Left lung (tissue), 14 donors: ENCODE results near the gene PROX2. TPM values are rescaled to one million over a fixed set of nuclear protein-coding genes. Genes with fewer than 3 reads are reported as not detected.

Source experiments
- ATAC-seq: fragments of 200-7000 bp; cut with Tn5 transposase; one replicate; pipeline ENCODE4 v1.9.1; 2020; ENCODE audit warnings: moderate library complexity
- DNase-seq, 4 donors: peaks; one replicate each; pipeline ENCODE4 v3.0.0-alpha.2; 2013 to 2020
- H3K27ac ChIP-seq, 2 donors: fragments of 200-600 bp; sonication (generic) in 1 of 2; one replicate each; pipeline versions ENCODE4 v1.5.0 to v1.8.0; 2020 to 2021
- H3K27me3 ChIP-seq, 2 donors: fragments of 200-600 bp; sonication (generic) in 1 of 2; one replicate each; pipeline versions ENCODE4 v1.5.0 to v1.8.0; 2020 to 2021
- H3K36me3 ChIP-seq, 2 donors: fragments of 200-600 bp; sonication (generic) in 1 of 2; one replicate each; pipeline versions ENCODE4 v1.5.0 to v1.8.0; 2020 to 2021
- H3K4me1 ChIP-seq, 2 donors: fragments of 200-600 bp; one replicate each; pipeline ENCODE4 v1.8.0; 2021
- H3K4me3 ChIP-seq, 2 donors: fragments of 200-600 bp; sonication (generic) in 1 of 2; one replicate each; pipeline versions ENCODE4 v1.5.0 to v1.8.0; 2020 to 2021; ENCODE audit warnings: mild to moderate bottlenecking in 1 of 2
- H3K9me3 ChIP-seq, 2 donors: fragments of 200-600 bp; sonication (generic) in 1 of 2; one replicate each; pipeline versions ENCODE4 v1.5.0 to v1.8.0; 2020 to 2021
- CTCF ChIP-seq, 2 donors: fragments of 200-600 bp; sonication (generic) in 1 of 2; IDR thresholded peaks; one replicate each; pipeline versions ENCODE4 v1.5.0 to v1.8.0; 2021; ENCODE audit warnings: antibody characterized with exemption in 2 of 2
- intact Hi-C, 2 donors: fragments of 100-400 bp; cut with DNase I; formaldehyde crosslinking; loops; one replicate each; pipeline versions ENCODE4 v1.11.2 to v1.14.2; 2022
- long read RNA-seq, 12 donors: library from polyadenylated mRNA in 2 of 12; unstranded in 2 of 12; transcript quantifications; one replicate each; pipeline ENCODE4 v2.0.0 and lab custom pipeline, GENCODE V29; 2019 to 2026
- polyA plus RNA-seq, 6 donors: library from polyadenylated mRNA; unstranded; fragments of 120-200 nt; gene quantifications; one replicate each; pipeline ENCODE4 v1.2.1, GENCODE V29; 2013; ENCODE audit not compliant: insufficient read length in 6 of 6
- total RNA-seq, 2 donors: library from RNA; stranded (reverse); fragmentation: NEBNext Ultra II Directional; extraction: Animal tissue kit (Norgen Biotek cat#: 25700); gene quantifications; one replicate each; pipeline ENCODE4 v1.2.1, GENCODE V29; 2021
- donor health status: DM: no; HTN: yes; CAD: no.
- donor health status: DM: no; HTN: no; CAD: no.

Gene PROX2, protein sequence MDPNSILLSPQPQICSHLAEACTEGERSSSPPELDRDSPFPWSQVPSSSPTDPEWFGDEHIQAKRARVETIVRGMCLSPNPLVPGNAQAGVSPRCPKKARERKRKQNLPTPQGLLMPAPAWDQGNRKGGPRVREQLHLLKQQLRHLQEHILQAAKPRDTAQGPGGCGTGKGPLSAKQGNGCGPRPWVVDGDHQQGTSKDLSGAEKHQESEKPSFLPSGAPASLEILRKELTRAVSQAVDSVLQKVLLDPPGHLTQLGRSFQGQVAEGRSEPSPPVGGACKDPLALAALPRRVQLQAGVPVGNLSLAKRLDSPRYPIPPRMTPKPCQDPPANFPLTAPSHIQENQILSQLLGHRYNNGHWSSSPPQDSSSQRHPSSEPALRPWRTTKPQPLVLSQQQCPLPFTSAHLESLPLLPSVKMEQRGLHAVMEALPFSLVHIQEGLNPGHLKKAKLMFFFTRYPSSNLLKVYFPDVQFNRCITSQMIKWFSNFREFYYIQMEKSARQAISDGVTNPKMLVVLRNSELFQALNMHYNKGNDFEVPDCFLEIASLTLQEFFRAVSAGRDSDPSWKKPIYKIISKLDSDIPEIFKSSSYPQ
- total RNA-seq = under 1 TPM in 1 of 2 donors, not detected in 1; 0.08 TPM
- 1 to 10 TPM; 2.0 to 3.8 (median 3.1) TPM for polyA plus RNA-seq
- long read RNA-seq, donor 1 = 0 reads
- long read RNA-seq, donor 2 = 0 reads
- long read RNA-seq, donor 3 = 0 reads
- long read RNA-seq, donor 4 = 0 reads
- long read RNA-seq, donor 5 = 0 reads
- long read RNA-seq, donor 6 = 0 reads
- long read RNA-seq, donor 7 = 0 reads
- long read RNA-seq, donor 8 = 0 reads
- long read RNA-seq, donor 9 = 0 reads
- long read RNA-seq, donor 10 = 0 reads
- long read RNA-seq, donor 11 = 0 reads
- long read RNA-seq, donor 12 = 0 reads

- no peak for TF ChIP-seq CTCF (IDR thresholded peaks at IDR 0.05)
- Histone ChIP-seq H3K27me3 (no peaks in the 10 kb centered on the region), H3K36me3 (no peaks in the 10 kb centered on the region), H3K4me1 (peaks cover 0 to 12% of the 10 kb centered on the region in 2 donors), H3K9me3 (no peaks in the 10 kb centered on the region), H3K27ac (no peak within 1 kb of the TSS), H3K4me3 (no peak within 1 kb of the TSS)
- intact Hi-C loops = no loop called here
- ATAC-seq (no peak), DNase-seq (no peak)
Observed at GRCh38 chr14:74875941-74876913, at the start of gene PROX2. TSS of gene PROX2 (minus strand) at chr14:74876145. CDS start at chr14:74863834, 12,311 bp downstream.

DNA sequence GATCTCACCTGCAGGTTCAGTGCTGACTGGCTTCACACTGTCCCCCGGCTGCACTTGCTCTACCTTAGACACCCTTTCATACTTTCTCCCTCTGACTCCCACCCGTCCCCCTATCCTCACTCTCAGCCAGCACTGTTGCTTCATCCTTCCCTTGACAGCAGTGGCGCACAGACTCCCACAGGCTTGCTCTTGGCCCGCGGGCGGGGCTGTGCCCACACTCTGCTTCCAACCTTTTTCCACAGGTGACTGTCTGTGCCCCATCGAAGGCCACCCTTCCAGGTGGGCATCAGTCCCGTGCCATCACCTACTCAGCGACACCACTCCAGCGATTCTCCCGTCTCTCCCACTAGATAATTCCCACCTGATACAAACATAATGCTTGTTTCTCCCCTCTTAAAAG is 48.1 kb upstream of the PROX2 start:
- Histone ChIP-seq H3K27me3 (peaks cover 0 to 17% of the 10 kb centered on the region in 2 donors), H3K4me3 (no peak overlapping the region), H3K36me3 (no peaks in the 10 kb centered on the region), H3K9me3 (no peaks in the 10 kb centered on the region), H3K27ac (no peak overlapping the region), H3K4me1 (peaks cover 0 to 13% of the 10 kb centered on the region in 2 donors)
- intact Hi-C loops = no loop called here
- ATAC-seq (no peak), DNase-seq (peak in 1 of 4 donors; percentile 46)
- no peak for TF ChIP-seq CTCF (IDR thresholded peaks at IDR 0.05)

GRCh38 chr14:74922752-74923401 is 46.9 kb upstream of the PROX2 start, which contains the start of gene RPS6KL1:
TSS of gene RPS6KL1 (minus strand) at chr14:74923260. CDS start at chr14:74921541, 1,719 bp downstream.
- Histone ChIP-seq H3K27ac (no peak within 1 kb of the TSS), H3K4me1 (peaks cover under 1 to 13% of the 10 kb centered on the region in 2 donors), H3K9me3 (no peaks in the 10 kb centered on the region), H3K27me3 (peaks cover 0 to 17% of the 10 kb centered on the region in 2 donors), H3K36me3 (no peaks in the 10 kb centered on the region), H3K4me3 (peak within 1 kb of the TSS; percentile 34 to 53)
- no peak for TF ChIP-seq CTCF (IDR thresholded peaks at IDR 0.05)
- ATAC-seq = peak; percentile 97
- DNase-seq = peak in 3 of 4 donors; percentile 75 to 91 (median 75)
- intact Hi-C loops = no loop called here

DNA sequence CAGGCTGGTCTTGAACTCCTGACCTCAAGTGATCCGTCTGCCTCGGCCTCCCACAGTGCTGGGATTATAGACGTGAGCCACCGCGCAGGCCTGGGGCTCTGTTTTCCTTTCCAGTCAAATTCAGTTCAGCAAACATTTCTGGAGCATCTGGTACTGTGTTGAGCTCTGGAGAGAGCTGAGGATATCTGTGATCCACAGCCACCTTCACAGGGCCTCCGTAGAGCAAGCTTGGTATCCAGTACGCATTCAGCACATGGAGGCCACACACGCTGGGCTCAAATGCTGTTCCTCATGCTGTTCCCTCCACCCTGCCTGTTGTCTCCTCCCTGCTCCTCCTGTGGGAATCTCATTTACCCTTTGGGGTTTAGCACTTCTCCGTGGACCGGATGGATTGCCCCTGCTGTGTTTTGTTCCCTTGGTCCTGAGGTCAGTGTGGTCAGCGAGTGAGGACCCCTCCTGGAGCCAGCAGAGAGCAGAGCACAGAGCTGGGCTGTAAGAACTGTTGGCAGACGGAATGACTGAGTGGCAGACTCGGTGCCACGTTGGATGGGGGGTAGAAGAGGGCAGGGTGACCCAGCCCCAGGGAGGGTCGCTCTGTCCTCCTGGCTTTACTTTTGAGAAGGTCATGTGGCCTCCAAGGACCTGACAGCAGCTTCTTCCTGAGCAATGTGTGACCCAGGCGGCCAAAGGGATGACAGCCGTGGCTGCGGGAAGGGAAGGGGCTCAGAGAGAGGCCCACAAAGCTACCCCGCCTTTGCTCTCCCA is 46.2 kb upstream of the PROX2 start:
- TF ChIP-seq CTCF (IDR thresholded peaks at IDR 0.05) = no peak
- no peaks in the 10 kb centered on the region for H3K36me3 ChIP-seq
- H3K27me3 ChIP-seq = peaks cover 0 to 17% of the 10 kb centered on the region in 2 donors
- H3K4me3 ChIP-seq = peak overlapping the region in 1 of 2 donors; percentile 53
- H3K4me1 ChIP-seq = peaks cover 5 to 13% of the 10 kb centered on the region in 2 donors
- H3K27ac ChIP-seq = no peak overlapping the region
- ATAC-seq (no peak), DNase-seq (no peak)
- intact Hi-C loops = no loop called here
- H3K9me3 ChIP-seq = no peaks in the 10 kb centered on the region
